MM.1S (cell line): Measurements from ENCODE around the gene IGDCC3.
A peak's percentile ranks its signal among the peaks of the same experiment; 100 is the strongest.
"Not testable (repeated sequence)": the region's sequence is repeated elsewhere in the genome, so short reads cannot be mapped to it uniquely, and the experiment has no call there.

Experiments used
- DNase-seq: peaks from one replicate; pipeline ENCODE4 v3.0.0-alpha.2; 2015
- H2AFZ ChIP-seq: fragments of 300-600 bp; sonication (generic); 2 replicates; pipeline ENCODE4 v1.6.0; 2016; ENCODE audit warnings: antibody characterized with exemption, low read length
- H3F3A ChIP-seq: fragments of 300-600 bp; sonication (generic); 2 replicates; pipeline ENCODE4 v1.6.1; 2016; ENCODE audit warnings: mild to moderate bottlenecking, antibody characterized with exemption, low read length, moderate library complexity, mixed read lengths; ENCODE audit not compliant: insufficient read depth
- H3K27ac ChIP-seq: fragments of 300-600 bp; sonication (generic); 2 replicates; pipeline ENCODE4 v1.5.1; 2016; ENCODE audit warnings: mild to moderate bottlenecking, low read length
- H3K27me3 ChIP-seq: fragments of 300-600 bp; sonication (generic); replicated peaks from 2 replicates; pipeline ENCODE4 v1.6.0; 2016; ENCODE audit warnings: low read length; ENCODE audit not compliant: insufficient read depth
- H3K36me3 ChIP-seq: fragments of 300-600 bp; sonication (generic); replicated peaks from 2 replicates; pipeline ENCODE4 v1.6.1; 2016; ENCODE audit warnings: mild to moderate bottlenecking, low read length, mixed read lengths; ENCODE audit not compliant: insufficient read depth
- H3K4me1 ChIP-seq: fragments of 300-600 bp; sonication (generic); 2 replicates; pipeline ENCODE4 v1.6.1; 2016; ENCODE audit warnings: low read length, mixed read lengths
- H3K4me2 ChIP-seq: fragments of 300-600 bp; sonication (generic); 2 replicates; pipeline ENCODE4 v1.6.0; 2016; ENCODE audit warnings: low read depth, low read length
- H3K4me3 ChIP-seq: fragments of 300-600 bp; sonication (generic); 2 replicates; pipeline ENCODE4 v1.5.1; 2016; ENCODE audit warnings: low read length, mixed read lengths
- H3K79me2 ChIP-seq: fragments of 300-600 bp; sonication (generic); 2 replicates; pipeline ENCODE4 v1.6.1; 2016; ENCODE audit warnings: mixed run types, low read length, mixed read lengths
- H3K9ac ChIP-seq: fragments of 300-600 bp; sonication (generic); 2 replicates; pipeline ENCODE4 v1.6.1; 2016; ENCODE audit warnings: low read length, mixed read lengths
- H3K9me2 ChIP-seq: fragments of 300-600 bp; sonication (generic); replicated peaks from 2 replicates; pipeline ENCODE4 v1.6.1; 2016; ENCODE audit warnings: mild to moderate bottlenecking, low read length, mixed read lengths; ENCODE audit not compliant: insufficient read depth
- H3K9me3 ChIP-seq: fragments of 300-600 bp; sonication (generic); replicated peaks from 2 replicates; pipeline ENCODE4 v1.6.1; 2016; ENCODE audit warnings: mild to moderate bottlenecking, low read length, mixed read lengths; ENCODE audit not compliant: insufficient read depth
- H4K20me1 ChIP-seq: fragments of 300-600 bp; sonication (generic); 2 replicates; pipeline ENCODE4 v1.6.1; 2016; ENCODE audit warnings: mild to moderate bottlenecking, low read length, moderate library complexity, mixed read lengths; ENCODE audit not compliant: insufficient read depth
- CTCF ChIP-seq: fragments of 300-600 bp; sonication (generic); IDR thresholded peaks from 2 replicates; pipeline ENCODE4 v1.5.1; 2016; ENCODE audit warnings: antibody characterized with exemption, low read length, mixed read lengths
- EZH2 ChIP-seq: fragments of 300-600 bp; sonication (generic); optimal IDR thresholded peaks from 2 replicates; pipeline ENCODE3; 2017; ENCODE audit warnings: low read depth, mild to moderate bottlenecking, antibody characterized with exemption, low read length, mixed read lengths
- EZH2phosphoT487 ChIP-seq: fragments of 300-600 bp; sonication (generic); IDR thresholded peaks from 2 replicates; pipeline ENCODE4 v1.6.1; 2018; ENCODE audit warnings: antibody characterized with exemption, low read length

IGDCC3 gene

GRCh38 chr15:65399001-65399706 lies 21.4 kb upstream of the IGDCC3 start:
- Histone ChIP-seq H3K4me1 (no peaks in the 10 kb centered on the region), H3K9me2 (no peaks in the 10 kb centered on the region), H2AFZ (no peak overlapping the region), H3F3A (no peaks in the 10 kb centered on the region), H3K9ac (no peak overlapping the region), H3K27ac (no peak overlapping the region), H4K20me1 (no peaks in the 10 kb centered on the region), H3K4me2 (no peak overlapping the region), H3K27me3 (peaks cover 40% of the 10 kb centered on the region), H3K9me3 (no peaks in the 10 kb centered on the region), H3K36me3 (no peaks in the 10 kb centered on the region), H3K79me2 (no peaks in the 10 kb centered on the region), H3K4me3 (no peak overlapping the region)
- no peak for DNase-seq
- TF ChIP-seq CTCF (no peak), EZH2 (no peak), EZH2phosphoT487 (no peak)

- DNase-seq, H3K27ac ChIP-seq, H3K4me1 ChIP-seq, H3K36me3 ChIP-seq, H2AFZ ChIP-seq, H3F3A ChIP-seq, H3K4me3 ChIP-seq, H3K9me3 ChIP-seq, H3K4me2 ChIP-seq, H3K79me2 ChIP-seq, H3K9me2 ChIP-seq, H4K20me1 ChIP-seq, H3K9ac ChIP-seq: not testable (repeated sequence)
- H3K27me3 ChIP-seq, result peaks cover 47% of the 10 kb centered on the region
Observed at GRCh38 chr15:65398486-65398885, 20.7 kb upstream of the IGDCC3 start.

- no peak for DNase-seq
- TF ChIP-seq EZH2phosphoT487 (no peak), CTCF (no peak), EZH2 (no peak)
- Histone ChIP-seq H3K36me3 (no peaks in the 10 kb centered on the region), H3K9me2 (no peaks in the 10 kb centered on the region), H3K79me2 (no peaks in the 10 kb centered on the region), H3K4me3 (no peak overlapping the region), H2AFZ (no peak overlapping the region), H4K20me1 (no peaks in the 10 kb centered on the region), H3K27ac (no peak overlapping the region), H3K9ac (no peak overlapping the region), H3K4me1 (no peaks in the 10 kb centered on the region), H3K4me2 (no peak overlapping the region), H3K9me3 (no peaks in the 10 kb centered on the region), H3K27me3 (peaks cover 62% of the 10 kb centered on the region), H3F3A (no peaks in the 10 kb centered on the region)
Observed at GRCh38 chr15:65396965-65397317, 19.1 kb upstream of the IGDCC3 start.

- H3K27ac ChIP-seq, result no peak overlapping the region
- H3K27me3 ChIP-seq, result peaks cover 67% of the 10 kb centered on the region
- H3K4me2 ChIP-seq, result no peak overlapping the region
- H3K9ac ChIP-seq, result no peak overlapping the region
- no peaks in the 10 kb centered on the region for H3K79me2 ChIP-seq
- no peak overlapping the region for H2AFZ ChIP-seq
- H3K36me3 ChIP-seq, result no peaks in the 10 kb centered on the region
- no peaks in the 10 kb centered on the region for H3K9me3 ChIP-seq
- no peaks in the 10 kb centered on the region for H3F3A ChIP-seq
- H3K4me3 ChIP-seq, result no peak overlapping the region
- H3K4me1 ChIP-seq, result no peaks in the 10 kb centered on the region
- no peak for DNase-seq
- TF ChIP-seq CTCF (no peak), EZH2 (peak; percentile 78), EZH2phosphoT487 (no peak)
- no peaks in the 10 kb centered on the region for H3K9me2 ChIP-seq
- no peaks in the 10 kb centered on the region for H4K20me1 ChIP-seq
Observed at GRCh38 chr15:65396283-65396964, 18.6 kb upstream of the IGDCC3 start.
